Upper lobe of left lung (tissue), 4 donors: ENCODE measurements around the gene MTAP.

ENCODE experiments used
- CTCF ChIP-seq, 6 experiments: fragments of 450-650 bp in 4 of 6; fragments of 200-600 bp in 2 of 6; sonication (generic) in 2 of 6; IDR thresholded peaks; one replicate each; pipeline ENCODE4 v1.5.1; 2016 to 2019; ENCODE audit warnings: antibody characterized with exemption in 6 of 6
- EP300 ChIP-seq, 4 donors: sonication (generic); formaldehyde crosslinking; IDR thresholded peaks; one replicate each; pipeline ENCODE4 v1.5.1; 2017; ENCODE audit warnings: antibody characterized with exemption in 4 of 4, control low read depth in 2 of 4
- POLR2A ChIP-seq, 4 donors: fragments of 450-650 bp; IDR thresholded peaks; one replicate each; pipeline ENCODE4 v1.5.1; 2016 to 2017; ENCODE audit warnings: antibody characterized with exemption in 4 of 4, mild to moderate bottlenecking in 2 of 4
- POLR2AphosphoS5 ChIP-seq, 2 donors: sonication (generic); formaldehyde crosslinking; IDR thresholded peaks; one replicate each; pipeline ENCODE4 v1.5.1; 2017; ENCODE audit warnings: antibody characterized with exemption in 2 of 2

- no peak for TF ChIP-seq EP300 (IDR thresholded peaks at IDR 0.05)
- no peak for TF ChIP-seq CTCF (IDR thresholded peaks at IDR 0.05)
- no peak for TF ChIP-seq POLR2A (IDR thresholded peaks at IDR 0.05)
- no peak for TF ChIP-seq POLR2AphosphoS5 (IDR thresholded peaks at IDR 0.05)
Observed at GRCh38 chr9:21800931-21801682, 1.3 kb upstream of the MTAP start.
